H1 (cell line): Measurements from ENCODE around the gene MAPK1. TPM values are rescaled to one million over a fixed set of nuclear protein-coding genes. Genes with fewer than 3 reads are reported as not detected.

ENCODE experiments used
- BCL11A ChIP-seq, 2 experiments: IDR thresholded peaks; one replicate each; pipeline ENCODE4 v1.6.1; 2011; ENCODE audit warnings: low read depth in 2 of 2, low read length in 2 of 2, mild to moderate bottlenecking in 2 of 2
- CBX5 ChIP-seq: fragments of 300-800, 300-1000 bp; sonication (generic); IDR thresholded peaks from 2 replicates; pipeline ENCODE4 v1.7.1; 2016; ENCODE audit warnings: antibody characterized with exemption, low read length, low read depth
- CEBPB ChIP-seq: IDR thresholded peaks from 2 replicates; pipeline ENCODE4 v1.6.1; 2012; ENCODE audit warnings: low read depth, low read length
- CHD2 ChIP-seq: IDR thresholded peaks from 2 replicates; pipeline ENCODE4 v1.6.1; 2012; ENCODE audit warnings: low read length, improper control_type of control experiment
- CHD7 ChIP-seq: fragments of 300-600 bp; sonication (generic); IDR thresholded peaks from 2 replicates; pipeline ENCODE4 v1.7.1; 2012; ENCODE audit warnings: low read length, moderate library complexity, mild to moderate bottlenecking, inconsistent platforms; ENCODE audit not compliant: insufficient replicate concordance
- KDM1A ChIP-seq: fragments of 200-600, 300-600 bp; sonication (generic); IDR thresholded peaks from 2 replicates; pipeline ENCODE4 v1.7.1; 2016; ENCODE audit warnings: mild to moderate bottlenecking, low read length, borderline replicate concordance
- SP2 ChIP-seq: IDR thresholded peaks from 2 replicates; pipeline ENCODE4 v1.6.1; 2012; ENCODE audit warnings: mild to moderate bottlenecking, low read length, inconsistent platforms
- SRF ChIP-seq: IDR thresholded peaks from 2 replicates; pipeline ENCODE4 v1.6.1; 2011; ENCODE audit warnings: mild to moderate bottlenecking, low read depth, low read length, moderate library complexity
- ZNF274 ChIP-seq: IDR thresholded peaks from 2 replicates; pipeline ENCODE4 v1.7.0; 2012; ENCODE audit warnings: low read length, borderline replicate concordance; ENCODE audit errors: extremely low read depth
- polyA plus RNA-seq, 7 experiments: library from polyadenylated mRNA; depleted of rRNA in 3 of 7; stranded (reverse) in 5 of 7; unstranded in 2 of 7; fragments of >200 nt in 5 of 7; fragments of 200-250 nt in 2 of 7; gene quantifications; 1 replicate in 5 of 7; 2 replicates in 1 of 7; 4 replicates in 1 of 7; pipeline versions ENCODE4 v1.2.1 to v1.2.3, GENCODE V29; 2011 to 2013; ENCODE audit warnings: missing spikeins in 2 of 7, mixed read lengths in 2 of 7
- total RNA-seq: library from RNA; stranded (reverse); fragmentation: NEBNext Ultra II Directional; extraction: Animal tissue kit (Norgen Biotek cat#: 25700); gene quantifications from 2 replicates; pipeline ENCODE4 v1.2.1, GENCODE V29; 2021

MAPK1 gene
- total and polyA plus RNA-seq, 2 of the 8 experiments (the other 6 are each of a cell fraction or from before 2014, with no cell fraction given) = 28.1 to 101 TPM

DNA sequence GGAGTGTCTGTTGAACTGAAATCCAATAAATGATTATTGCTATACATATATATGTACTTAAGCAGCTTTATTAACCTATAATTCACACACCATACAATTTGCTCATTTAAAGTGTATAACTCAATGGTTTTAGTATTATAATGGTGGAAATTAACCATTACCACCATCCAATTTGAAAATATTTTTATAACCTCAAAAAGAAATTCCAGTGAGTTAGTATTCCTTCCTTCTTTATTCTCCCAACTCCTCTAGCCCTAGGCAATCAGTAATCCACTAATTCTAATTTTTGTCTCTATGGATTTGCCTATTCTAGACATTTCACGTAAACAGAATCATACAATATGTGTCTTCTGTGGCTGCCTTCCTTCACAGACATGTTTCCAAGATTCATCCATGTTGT lies 64.8 kb downstream of the MAPK1 start (continued):
- no peak for TF ChIP-seq CHD2
- TF ChIP-seq BCL11A (IDR thresholded peaks at IDR 0.05; ENCODE audit: low read depth in 2 of 2, low read length in 2 of 2) = no peak
- TF ChIP-seq CHD7 = no peak
- no peak for TF ChIP-seq CBX5
- TF ChIP-seq SP2 = no peak
- no peak for TF ChIP-seq KDM1A
- TF ChIP-seq ZNF274 = no peak
- no peak for TF ChIP-seq SRF
- TF ChIP-seq CEBPB = no peak
